ENCODE results near the gene DNMT3B.
A peak's percentile ranks its signal among the peaks of the same experiment; 100 is the strongest.

DNA sequence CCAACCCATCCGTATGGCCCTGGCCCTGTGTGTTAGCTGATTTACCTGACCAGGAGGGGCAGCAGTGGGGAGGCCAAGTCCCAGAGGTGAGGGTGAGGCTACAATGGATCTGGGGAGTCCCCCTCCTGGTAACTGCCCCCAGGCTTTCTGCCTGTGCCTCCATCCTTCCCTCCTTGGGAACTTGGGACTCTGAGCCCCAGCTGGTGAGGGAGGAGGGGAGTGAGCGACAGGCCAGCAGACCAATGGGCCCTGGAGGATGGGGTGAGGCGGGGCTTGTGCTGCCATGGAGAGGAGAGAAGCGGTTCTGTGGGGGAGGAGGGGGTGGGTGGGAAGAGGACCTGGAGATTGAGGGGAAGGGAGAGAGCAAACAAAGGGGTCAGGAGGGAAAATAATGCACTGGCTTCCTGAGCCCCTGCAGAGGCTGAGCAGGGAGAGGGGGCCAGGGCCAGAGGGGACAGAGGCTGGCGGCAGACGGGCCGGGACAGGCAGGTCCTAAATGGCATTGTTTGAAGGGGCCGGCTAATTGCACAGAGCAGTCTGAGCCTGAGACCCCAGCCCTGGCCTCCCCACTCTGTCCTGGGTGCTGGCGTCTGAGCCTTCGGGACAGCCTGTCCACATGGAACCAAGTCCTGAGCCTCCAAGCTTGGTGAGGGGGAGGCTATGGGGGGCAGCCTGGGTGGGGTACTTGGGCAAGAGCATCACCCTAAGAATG is 17.5 kb downstream of the DNMT3B start:
- TF ChIP-seq EZH2 (IDR thresholded peaks at IDR 0.05; ENCODE audit: low read length, unreplicated experiment): no peak
- TF ChIP-seq, protein P1, sequence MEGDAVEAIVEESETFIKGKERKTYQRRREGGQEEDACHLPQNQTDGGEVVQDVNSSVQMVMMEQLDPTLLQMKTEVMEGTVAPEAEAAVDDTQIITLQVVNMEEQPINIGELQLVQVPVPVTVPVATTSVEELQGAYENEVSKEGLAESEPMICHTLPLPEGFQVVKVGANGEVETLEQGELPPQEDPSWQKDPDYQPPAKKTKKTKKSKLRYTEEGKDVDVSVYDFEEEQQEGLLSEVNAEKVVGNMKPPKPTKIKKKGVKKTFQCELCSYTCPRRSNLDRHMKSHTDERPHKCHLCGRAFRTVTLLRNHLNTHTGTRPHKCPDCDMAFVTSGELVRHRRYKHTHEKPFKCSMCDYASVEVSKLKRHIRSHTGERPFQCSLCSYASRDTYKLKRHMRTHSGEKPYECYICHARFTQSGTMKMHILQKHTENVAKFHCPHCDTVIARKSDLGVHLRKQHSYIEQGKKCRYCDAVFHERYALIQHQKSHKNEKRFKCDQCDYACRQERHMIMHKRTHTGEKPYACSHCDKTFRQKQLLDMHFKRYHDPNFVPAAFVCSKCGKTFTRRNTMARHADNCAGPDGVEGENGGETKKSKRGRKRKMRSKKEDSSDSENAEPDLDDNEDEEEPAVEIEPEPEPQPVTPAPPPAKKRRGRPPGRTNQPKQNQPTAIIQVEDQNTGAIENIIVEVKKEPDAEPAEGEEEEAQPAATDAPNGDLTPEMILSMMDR (conservative IDR thresholded peaks at IDR 0.05; ENCODE audit: low read depth, low read length): peak; percentile 17; the same call in 1 of the 2 replicates
